Measurements from ENCODE around the gene KCNQ2. TPM values are rescaled to one million over a fixed set of nuclear protein-coding genes. Genes with fewer than 3 reads are reported as not detected.

KCNQ2 gene
- total RNA-seq, 4 donors from 2014 or later: not detected

- Histone ChIP-seq H3K9me3 (peaks cover 0 to 13% (median 0%) of the 10 kb centered on the region in 4 donors), H3K27ac (no peak overlapping the region), H3K27me3 (peaks cover 0 to 14% of the 10 kb centered on the region in 2 donors), H3K4me3 (no peak overlapping the region), H3K36me3 (no peaks in the 10 kb centered on the region), H3K4me1 (no peaks in the 10 kb centered on the region)
- 75 to 77% methylated on average over 20 to 31 of the region's 34 CpGs for WGBS, 2 donors
- no peak for DNase-seq (ENCODE audit: low spot score in 2 of 2)
- TF ChIP-seq POLR2A (IDR thresholded peaks at IDR 0.05): no peak
- TF ChIP-seq EP300 (IDR thresholded peaks at IDR 0.05): no peak
- TF ChIP-seq, protein P1, sequence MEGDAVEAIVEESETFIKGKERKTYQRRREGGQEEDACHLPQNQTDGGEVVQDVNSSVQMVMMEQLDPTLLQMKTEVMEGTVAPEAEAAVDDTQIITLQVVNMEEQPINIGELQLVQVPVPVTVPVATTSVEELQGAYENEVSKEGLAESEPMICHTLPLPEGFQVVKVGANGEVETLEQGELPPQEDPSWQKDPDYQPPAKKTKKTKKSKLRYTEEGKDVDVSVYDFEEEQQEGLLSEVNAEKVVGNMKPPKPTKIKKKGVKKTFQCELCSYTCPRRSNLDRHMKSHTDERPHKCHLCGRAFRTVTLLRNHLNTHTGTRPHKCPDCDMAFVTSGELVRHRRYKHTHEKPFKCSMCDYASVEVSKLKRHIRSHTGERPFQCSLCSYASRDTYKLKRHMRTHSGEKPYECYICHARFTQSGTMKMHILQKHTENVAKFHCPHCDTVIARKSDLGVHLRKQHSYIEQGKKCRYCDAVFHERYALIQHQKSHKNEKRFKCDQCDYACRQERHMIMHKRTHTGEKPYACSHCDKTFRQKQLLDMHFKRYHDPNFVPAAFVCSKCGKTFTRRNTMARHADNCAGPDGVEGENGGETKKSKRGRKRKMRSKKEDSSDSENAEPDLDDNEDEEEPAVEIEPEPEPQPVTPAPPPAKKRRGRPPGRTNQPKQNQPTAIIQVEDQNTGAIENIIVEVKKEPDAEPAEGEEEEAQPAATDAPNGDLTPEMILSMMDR (IDR thresholded peaks at IDR 0.05): no peak
These were observed 68.0 kb downstream of the KCNQ2 start for GRCh38 chr20:63404129-63405085.

DNA sequence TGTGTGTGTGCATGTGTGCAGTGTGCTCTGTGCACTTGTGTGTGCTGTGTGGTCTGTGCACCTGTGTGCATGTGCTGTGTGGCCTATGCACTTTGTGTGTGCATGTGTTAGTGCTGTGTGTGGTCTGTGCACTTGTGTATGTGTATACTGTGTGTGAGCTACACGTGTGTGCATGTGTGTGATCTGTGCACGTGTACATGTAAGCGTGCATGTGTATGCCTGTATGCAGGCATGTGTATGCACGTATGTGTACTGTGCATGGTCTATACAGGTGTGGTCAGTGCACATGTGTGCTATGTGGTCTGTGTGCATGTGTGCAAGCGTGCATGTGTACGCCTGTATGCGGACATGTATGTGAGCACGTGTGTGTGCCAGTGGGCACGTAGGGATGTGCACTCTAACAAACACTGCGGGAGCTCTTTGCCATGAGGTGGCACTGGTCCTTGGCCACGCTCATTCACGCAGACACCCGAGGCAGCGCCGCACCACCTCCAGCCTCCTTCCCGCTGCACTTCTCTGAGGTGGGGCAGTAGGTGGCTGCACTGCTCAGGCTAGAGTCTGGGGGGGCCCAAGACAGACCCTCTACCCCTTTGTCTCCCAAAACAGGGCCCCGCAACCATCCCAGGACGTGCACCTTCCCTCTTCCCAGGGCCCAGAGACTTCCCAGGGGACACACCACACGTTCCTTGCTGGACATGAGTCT, 68.9 kb downstream of the KCNQ2 start:
- no peak for TF ChIP-seq EP300 (IDR thresholded peaks at IDR 0.05)
- TF ChIP-seq POLR2A (IDR thresholded peaks at IDR 0.05): no peak
- TF ChIP-seq, protein P1 (IDR thresholded peaks at IDR 0.05): no peak
- Histone ChIP-seq H3K4me3 (no peak overlapping the region), H3K4me1 (no peaks in the 10 kb centered on the region), H3K36me3 (no peaks in the 10 kb centered on the region), H3K27ac (no peak overlapping the region), H3K27me3 (peaks cover 0 to 14% of the 10 kb centered on the region in 2 donors), H3K9me3 (peaks cover 0 to 13% (median 0%) of the 10 kb centered on the region in 4 donors)
- DNase-seq (ENCODE audit: low spot score in 2 of 2): no peak
- 79 to 87% methylated on average over 19 of the region's 19 CpGs for WGBS, 2 donors

GRCh38 chr20:63402860-63403220, 69.6 kb downstream of the KCNQ2 start:
- peaks cover 0 to 13% (median 0%) of the 10 kb centered on the region in 4 donors for H3K9me3 ChIP-seq
- no peaks in the 10 kb centered on the region for H3K4me1 ChIP-seq
- H3K27me3 ChIP-seq: peaks cover 0 to 14% of the 10 kb centered on the region in 2 donors
- TF ChIP-seq, protein P1 (IDR thresholded peaks at IDR 0.05): no peak
- TF ChIP-seq POLR2A (IDR thresholded peaks at IDR 0.05): no peak
- TF ChIP-seq EP300 (IDR thresholded peaks at IDR 0.05): no peak
- no peak overlapping the region for H3K4me3 ChIP-seq
- 35 to 39% methylated on average over 6 to 9 of the region's 9 CpGs for WGBS, 2 donors
- no peaks in the 10 kb centered on the region for H3K36me3 ChIP-seq
- DNase-seq (ENCODE audit: low spot score in 2 of 2): no peak
- H3K27ac ChIP-seq: no peak overlapping the region

DNA sequence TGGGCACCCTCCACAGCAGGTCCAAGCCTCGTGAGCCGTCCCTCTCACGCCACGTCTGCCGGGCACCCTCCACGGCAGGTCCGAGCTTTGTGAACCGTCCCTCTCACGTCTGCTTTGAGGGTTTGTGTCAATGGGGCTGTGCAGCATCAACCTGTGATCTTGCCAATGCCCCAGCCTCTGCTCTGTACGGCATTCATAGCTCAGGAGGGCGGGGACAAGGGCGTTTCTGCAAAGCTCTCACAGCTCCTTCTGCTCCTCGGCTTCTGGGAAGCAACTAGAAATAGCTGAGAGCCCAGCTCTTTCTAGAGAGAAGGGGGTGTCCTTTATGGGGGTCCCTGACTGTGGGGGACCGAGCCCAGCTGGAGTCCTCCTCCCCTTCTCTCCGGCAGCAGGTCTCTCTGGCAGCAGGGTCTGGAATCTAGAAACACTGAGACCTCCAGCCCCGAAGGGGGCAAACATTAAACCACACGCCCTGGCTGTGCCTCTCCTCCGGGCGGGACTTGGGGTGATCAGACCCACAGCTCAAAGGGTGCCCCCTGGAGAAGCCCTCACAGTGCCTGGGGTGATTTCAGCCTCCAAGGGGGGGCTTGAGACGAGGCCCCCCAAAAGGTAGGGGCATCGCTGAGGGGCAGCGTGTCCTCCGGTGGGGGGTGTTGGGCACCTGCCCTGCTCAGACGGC, 70.1 kb downstream of the KCNQ2 start:
- 44 to 46% methylated on average over 23 to 24 of the region's 24 CpGs for WGBS, 2 donors
- H3K27me3 ChIP-seq: peaks cover 0 to 14% of the 10 kb centered on the region in 2 donors
- H3K4me1 ChIP-seq: no peaks in the 10 kb centered on the region

More for the DNA sequence above, 70.1 kb downstream of the KCNQ2 start:
- no peak for DNase-seq (ENCODE audit: low spot score in 2 of 2)
- Histone ChIP-seq H3K27ac (no peak overlapping the region), H3K4me3 (no peak overlapping the region), H3K9me3 (peaks cover 0 to 12% (median 0%) of the 10 kb centered on the region in 4 donors), H3K36me3 (no peaks in the 10 kb centered on the region)
- TF ChIP-seq, protein P1 (IDR thresholded peaks at IDR 0.05): no peak
